TTC549 (cell line): Measurements from ENCODE around the gene AXIN1.
"Not testable (repeated sequence)": the region's sequence is repeated elsewhere in the genome, so short reads cannot be mapped to it uniquely, and the experiment has no call there.

ENCODE experiments used
- FAIRE-seq: peaks from 2 replicates; lab custom pipeline; 2012; peaks lifted over from hg19 to GRCh38; lab: Jason Lieb, UNC

AXIN1 gene

DNA sequence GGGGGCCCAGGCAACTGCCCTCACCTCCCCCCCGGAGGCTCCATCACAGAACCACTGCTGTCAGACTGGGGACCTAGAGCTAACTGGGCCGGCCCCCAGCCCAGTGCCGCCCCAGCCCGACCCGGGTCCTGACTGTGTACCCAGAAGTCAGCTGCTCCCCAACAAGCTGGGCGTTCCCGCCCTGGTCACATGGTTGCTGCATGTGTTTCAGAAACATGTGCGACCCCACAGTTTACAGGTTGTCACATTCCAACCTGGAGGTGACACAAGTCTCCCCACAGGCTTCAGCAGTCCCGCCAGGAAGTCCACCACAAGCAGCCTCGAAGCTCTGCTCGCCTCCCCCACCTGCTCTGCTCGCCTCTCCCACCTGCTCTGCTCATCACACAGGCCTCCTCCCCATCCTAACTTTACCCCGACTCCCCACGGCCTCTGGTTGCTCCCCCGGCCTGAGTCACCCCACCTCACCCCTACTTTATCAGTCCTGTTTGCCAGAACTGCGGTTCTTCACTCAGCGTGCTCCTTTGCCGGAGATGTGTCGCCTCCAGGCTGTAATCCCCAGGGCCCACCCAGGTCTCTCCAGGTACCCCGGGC, 16.8 kb upstream of the AXIN1 start:
- no peak for FAIRE-seq

DNA sequence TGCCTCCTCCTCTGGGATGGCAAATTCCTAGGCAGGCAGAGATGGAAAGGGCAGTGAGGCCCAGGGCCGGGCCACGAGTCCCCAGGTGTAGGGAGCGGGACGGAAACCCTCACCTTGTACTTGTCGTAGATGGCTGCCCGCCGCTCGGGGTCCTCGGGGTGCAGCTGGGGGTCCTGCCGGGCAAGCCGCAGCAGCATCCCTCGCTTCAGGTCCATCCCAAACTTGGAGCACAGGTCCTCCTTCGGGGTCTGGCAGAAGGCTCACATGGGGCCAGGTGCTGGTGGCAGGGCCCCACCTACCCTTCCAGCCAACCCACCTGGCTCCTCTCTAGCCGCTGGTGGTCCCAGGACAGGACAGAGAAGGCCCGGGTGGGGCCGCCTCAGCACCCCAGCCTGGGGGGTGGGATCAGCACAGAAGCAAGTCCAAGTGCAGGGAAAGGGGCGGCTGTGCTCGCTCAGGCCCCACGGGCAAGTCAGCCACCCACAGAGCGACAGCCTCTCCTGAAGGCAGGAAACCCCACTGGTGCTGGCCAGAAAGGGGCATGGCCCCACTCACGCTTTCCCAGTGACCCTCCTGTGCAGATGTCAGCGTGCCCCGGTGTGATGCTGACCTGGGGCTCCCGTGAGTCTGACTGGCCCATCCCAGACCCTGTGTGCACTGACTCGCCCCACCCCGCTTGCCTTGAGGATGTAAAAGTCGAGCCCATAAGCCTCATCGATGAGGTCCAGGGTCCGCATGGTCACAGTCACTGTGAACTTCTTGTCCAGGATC, 16.1 kb upstream of the AXIN1 start:
- no peak for FAIRE-seq

DNA sequence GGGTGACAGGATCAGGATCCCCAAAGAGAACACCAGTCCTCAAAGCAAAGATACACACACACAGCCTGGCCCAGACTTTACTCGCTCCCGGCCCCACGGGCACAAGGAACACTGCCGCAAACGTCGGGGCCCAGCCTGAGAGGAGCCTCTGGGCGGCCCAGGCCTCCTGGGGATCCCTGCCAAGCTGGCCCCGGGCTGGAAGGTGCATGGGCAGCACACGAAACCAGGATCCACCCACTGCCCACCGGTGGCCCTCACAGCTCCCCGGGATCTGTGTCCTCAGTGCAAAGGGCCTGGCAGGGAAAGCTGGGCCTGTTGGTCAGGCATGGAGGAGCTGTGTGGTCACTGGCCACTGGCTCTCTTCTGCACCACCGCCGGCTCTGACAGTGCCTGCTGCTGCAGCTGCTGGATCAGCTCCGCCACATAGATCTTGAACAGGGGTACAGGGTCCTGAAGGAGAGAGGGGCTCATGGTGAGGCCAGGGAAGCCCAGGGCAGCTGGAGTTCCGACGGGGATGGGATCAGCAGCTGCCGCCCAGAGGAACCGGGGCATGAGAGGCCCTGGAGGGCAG, 14.9 kb upstream of the AXIN1 start:
- no peak for FAIRE-seq

DNA sequence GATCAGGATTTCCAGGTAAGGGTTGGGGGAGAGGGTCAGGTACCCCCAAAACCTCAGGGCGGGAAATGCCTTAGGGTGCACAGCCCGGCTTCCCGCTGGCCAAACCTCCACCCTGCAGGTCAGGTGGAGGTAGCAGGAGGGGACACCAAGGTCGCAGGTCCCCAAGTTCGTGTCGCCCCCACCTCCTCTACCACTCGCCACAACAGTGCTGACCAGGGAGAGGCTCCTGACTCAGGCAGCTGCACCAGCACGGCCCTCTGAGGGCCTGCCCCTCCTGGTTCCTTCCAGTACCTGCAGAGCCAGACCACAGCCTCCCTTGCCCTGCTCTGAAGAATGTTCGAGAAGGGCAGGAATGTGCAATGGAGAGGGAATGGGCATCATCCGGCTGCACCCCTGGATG, 14.0 kb upstream of the AXIN1 start:
- no peak for FAIRE-seq

DNA sequence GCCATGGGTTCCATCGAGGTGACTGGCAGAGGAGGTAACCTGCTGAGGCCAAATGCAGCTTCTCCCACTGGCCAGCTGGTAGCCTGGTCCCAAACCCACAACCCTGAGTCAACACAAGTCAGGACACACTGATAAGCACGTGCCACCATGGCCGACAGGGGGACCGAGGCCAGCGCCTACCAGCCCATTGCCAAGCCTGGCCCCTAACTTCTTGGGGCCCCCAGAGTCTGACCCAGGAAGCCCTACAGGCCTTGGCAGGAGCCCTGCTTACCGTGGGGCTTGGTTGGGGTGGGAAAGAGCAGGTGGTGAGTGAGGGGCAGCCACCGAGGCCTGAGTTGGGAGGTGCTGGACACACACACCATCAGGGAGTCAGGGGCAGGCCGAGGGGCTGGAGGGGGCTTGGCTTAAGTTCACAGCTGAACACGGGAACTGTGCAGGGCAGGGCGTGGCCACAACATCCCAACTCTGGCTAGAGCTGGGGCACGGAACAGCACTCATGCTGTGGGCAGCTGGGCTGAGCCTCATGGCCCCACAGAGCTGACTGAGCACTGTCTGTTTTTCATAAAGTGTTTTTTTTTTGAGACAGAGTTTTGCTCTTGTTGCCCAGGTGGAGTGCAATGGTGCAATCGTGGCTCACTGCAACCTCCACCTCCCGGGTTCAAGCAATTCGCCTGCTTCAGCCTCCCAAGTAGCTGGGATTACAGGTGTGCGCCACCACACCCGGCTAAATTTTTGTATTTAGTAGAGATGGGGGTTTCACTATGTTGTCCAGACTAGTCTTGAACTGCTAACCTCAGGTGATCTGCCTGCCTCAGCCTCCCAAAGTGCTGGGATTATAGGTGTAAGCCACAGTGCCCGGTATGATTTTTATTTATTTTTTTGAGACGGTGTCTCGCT, 12.3 kb upstream of the AXIN1 start:
- FAIRE-seq: no peak

DNA sequence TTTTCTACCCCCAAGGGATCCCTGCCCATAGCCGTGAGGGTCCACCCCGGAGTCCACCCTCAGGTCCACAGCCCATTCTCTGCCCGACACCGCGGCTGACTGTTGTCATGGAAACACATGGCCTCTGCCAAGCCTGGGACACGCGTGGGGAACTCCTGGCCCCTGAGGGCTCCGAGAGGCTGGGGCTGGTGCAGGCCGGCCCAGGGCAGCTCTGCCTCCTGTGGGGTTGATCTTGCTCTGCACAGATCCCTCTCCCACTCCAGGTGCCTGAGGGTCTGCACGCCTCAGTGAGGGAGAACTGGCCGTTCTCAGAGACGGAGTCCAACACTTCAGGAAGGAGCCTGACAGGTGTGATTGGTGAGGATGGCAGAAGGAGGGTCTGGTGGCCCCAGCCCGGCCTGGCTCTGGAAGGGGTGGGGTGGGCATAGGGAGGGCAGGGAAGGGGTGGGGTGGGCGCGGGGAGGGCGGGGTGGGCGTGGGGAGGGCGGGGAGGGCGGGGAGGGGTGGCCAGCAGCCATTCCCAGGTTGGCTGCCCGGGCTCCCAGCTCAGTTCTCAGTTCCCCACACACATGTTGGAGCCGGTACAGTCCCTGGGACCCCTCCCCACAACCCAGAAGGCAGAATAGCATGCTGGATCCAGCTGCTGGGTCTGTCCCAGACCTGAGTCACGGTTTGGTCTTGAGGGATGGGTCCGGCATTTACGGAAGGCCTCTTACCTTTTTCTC, 11.4 kb upstream of the AXIN1 start:
- no peak for FAIRE-seq

DNA sequence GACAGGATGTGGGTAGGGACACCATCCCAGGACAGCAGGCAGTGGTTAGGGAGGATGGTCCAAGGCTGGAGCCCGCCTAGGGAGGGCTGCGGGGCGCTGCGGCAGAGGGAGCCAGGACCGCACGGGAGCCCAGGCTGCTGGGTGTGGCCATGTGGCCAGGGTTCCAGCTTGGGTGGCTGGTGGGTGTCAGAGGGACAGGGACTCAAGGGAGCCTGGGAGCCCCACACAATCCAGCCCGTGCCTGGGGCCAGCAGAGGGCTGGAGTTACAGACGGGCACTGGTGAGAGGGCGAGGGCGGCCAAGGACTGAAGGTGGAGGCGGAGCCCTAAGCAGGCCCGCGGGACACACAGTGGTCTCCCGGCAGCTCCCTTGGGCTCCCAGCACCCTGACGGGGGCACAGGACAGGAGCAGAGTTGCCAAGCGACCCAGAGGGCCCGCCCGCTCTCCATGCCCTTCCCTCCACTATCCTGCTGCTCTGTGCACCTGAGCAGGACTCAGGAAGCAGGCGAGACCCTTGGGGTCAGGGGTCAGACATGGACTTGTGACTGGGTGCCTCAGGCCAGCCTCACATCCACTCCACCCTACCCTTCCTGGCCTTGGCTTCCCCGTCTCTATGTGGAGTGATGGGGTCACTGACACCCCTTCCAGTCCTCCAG, 10.7 kb upstream of the AXIN1 start:
- FAIRE-seq: no peak

DNA sequence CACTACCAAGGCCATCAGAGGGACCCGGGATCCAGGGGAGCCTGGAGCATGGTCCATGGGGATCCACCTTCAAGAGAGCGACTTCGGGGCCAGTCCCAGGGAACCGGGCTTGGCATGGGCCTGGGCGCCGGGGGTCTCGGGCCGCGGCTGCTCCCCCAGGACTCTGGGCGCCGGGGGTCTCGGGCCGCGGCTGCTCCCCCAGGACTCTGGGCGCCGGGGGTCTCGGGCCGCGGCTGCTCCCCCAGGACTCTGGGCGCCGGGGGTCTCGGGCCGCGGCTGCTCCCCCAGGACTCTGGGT, 10.1 kb upstream of the AXIN1 start:
- not testable (repeated sequence) for FAIRE-seq

DNA sequence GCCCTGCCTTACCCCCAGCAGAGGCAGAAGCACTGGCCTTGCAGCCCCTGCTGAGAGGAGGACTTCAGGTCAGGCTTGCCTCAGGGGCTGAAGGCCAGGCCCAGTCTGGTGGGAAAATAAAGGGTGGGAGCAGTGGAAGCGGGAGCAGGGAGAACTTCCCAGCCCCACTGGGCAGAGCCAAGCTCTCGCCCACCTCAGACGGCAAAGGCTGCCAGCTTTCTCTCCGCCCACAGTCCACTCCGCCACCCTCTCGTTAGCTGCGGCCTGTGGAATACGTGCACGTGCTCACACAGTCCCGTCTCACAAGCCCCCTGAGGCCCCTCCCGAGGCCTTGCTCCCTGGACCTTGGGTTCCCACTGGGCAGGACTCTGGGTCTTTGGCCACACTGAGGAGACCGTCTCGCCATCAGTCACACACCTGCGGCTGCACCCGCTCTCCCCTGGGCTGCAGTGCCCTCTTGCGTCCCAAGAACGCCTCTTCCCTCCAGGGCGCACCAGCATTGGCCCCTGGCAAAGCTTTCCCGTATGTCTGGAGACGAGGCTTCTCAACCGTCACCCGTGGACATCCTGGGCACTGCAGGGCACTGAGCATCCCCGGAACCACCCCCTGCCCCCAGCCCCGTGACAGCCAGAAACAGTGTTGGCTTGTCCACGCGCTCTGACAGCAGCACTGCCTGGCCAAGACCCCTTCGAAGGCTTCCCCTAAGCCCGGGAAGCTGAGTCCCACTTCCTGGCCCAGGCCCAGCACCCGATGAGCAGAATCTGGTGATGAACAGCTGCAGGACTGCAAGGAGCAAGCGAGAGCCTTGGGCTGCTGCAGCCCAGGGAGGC, 9.6 kb upstream of the AXIN1 start:
- no peak for FAIRE-seq

DNA sequence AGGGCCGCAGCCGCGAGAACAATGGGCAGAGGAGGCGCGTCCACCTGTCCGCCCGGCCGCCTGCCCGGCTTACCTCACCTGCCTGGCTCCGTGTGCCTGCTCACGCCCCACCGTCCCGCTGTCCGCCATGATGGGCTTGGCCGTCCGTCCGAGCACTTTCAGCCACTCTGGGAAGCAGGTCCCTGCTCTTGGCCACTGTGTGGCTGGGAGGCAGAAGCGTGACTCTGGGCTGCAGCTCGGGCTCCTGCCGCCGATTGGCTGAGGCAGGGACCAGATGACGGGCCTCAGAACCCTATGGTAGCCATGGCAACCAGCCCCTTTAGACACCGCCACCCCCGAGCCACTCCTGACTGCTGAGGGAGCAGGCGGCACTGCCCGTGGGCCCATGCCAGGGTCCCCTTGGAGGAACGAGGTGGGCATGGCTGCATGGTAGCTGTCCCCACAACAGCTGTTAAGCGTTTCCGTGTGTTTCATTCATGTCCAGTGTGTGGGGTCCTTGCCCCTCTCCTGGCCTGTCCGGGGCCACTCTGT, 8.9 kb upstream of the AXIN1 start:
- FAIRE-seq: no peak

DNA sequence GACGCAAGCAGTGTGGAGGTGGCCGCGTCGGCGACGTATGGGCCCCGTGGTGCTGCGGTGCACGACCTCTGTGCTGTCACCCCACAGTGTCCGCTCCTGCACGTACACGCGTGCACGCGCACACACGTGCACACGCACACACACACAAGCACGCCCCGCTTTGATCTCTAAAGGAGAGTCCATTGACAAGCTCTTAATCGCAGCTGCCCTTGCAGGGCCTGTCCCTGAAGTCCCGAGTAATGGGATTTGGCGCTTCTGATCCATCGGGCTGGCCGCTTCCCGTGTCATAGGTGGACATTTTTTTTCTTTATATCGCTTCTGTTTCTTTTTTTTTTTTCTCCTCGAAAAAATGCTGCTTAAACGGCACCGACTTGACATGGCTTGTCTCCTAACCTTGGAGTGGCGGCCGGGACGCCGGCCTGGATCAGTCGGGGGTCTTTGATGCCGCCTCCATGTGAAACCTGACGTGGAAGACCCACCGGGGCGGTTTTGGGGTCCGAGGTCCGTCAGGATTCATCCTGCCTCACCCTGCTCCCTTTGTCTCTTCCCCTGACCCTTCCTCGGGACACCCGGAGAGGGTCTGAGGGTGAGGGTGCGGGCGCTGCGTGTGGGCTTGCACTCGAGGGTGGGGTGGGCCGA, 8.3 kb upstream of the AXIN1 start:
- no peak for FAIRE-seq

DNA sequence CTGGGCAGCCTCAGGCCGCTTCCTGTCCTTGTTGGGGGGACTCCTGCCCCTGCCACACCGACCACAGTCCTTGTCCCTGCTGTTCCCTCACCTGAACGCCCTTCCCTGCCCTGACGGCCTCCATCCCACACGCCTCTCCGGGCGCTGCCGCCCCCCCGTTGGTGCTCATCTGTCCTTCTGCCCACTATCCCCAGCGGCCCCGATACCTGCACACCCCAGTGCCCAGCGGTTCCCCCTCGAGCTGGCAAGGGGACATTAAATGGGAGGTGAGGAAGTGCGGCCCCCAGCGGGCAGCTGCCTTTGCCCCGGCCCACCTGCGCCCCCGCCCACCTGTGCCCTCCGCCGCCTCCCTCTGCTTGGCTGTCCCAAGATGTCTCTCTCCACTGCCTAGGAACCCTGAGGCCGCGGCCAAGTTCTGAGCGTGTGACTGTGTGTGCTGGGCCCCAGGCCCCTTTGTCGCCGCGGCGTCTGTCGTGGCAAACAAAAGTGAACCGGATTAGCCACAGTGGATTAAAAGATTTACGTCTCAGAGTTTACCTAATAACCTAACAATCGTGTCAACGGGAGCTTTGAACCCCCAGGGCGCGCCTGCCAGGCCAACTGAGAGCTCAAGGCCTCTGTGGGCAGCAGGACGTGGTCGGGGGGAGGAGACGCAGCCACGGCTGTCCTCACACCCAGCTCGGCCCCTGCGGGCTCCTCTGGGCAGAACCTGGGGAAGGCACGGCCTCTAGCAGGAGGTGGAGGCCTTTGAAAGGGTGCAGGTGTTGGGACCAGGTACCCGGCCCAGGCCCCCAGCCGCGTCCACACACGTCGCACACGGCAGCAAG, 7.6 kb upstream of the AXIN1 start:
- no peak for FAIRE-seq

DNA sequence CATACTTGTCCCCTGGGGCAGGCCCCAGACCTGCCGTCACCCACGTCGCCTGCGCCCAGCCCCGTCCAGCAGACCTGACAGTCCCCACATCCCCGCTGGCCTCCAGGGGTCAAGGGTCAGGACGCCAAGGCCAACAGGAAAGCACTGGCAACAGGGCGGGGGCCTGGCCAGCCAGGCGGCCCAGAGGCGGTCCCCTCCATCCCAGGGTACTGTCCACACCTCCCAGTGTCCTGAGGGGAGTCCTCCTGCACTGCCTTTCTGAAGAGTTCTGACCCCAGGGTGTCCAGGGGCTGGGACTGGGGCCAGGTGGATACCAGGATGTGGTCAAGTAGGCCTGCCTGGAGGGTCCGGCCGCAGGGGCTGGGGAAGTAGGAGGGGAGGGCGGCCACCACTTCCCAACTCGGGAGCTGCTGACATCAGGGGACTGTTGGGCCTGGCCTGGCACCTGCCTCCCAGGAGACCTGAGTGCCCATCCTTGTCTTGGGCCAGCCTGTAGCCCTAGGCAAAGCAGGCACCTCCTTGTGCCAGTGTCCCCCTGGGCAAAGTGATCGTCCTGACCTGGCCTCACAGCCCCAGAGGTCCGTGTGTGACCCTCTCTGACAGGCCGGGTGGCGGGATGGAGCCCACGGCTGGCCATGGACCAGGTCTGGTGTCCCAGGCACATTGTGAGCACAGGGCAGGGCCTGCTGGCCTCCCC, 6.7 kb upstream of the AXIN1 start:
- FAIRE-seq: no peak

DNA sequence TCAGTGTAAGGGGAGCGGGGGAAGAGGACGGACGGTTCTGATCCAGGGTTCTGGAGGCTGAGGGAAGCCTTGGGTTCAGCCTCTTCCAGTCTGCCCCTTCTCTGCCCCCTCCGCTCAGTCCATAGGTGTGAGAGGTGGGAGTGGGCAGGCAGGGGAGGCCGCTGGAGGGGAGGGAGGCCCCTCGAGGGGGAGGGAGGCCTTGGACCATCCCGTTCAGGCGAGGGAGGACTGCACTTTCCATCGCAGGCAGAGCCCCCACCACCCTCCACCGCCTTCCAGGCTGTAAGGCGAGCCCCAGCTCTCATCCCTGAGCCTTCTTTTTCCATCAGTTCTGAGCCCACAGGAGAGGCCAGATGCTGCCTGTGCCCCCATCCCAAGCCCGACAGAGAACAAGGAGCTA, 4.2 kb upstream of the AXIN1 start:
- FAIRE-seq: no peak

DNA sequence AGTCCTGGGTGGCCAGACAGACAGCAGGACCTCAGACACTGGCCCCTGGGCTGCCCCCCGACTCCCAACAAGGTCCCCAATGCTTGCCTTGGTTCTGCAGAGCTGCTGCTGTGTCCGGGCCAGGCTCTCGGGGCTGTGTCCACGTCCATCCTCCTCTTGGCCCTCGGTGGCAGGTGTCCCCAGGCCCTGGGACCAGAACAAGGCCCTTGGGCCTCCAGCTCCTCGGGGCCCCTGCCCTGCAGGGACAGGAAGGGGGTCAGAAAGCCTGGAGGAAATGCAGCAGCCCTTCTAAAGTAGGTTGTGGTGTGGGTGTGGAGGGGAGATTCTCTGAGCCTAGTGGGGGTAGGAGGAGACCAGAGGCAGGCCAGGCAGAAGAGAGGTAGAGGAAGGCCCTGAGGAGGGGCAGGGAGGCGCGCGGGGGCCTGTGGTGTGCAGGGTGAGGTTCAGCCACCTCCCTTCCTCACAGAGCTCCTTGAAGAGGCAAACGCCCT, 2.5 kb upstream of the AXIN1 start:
- FAIRE-seq: no peak

DNA sequence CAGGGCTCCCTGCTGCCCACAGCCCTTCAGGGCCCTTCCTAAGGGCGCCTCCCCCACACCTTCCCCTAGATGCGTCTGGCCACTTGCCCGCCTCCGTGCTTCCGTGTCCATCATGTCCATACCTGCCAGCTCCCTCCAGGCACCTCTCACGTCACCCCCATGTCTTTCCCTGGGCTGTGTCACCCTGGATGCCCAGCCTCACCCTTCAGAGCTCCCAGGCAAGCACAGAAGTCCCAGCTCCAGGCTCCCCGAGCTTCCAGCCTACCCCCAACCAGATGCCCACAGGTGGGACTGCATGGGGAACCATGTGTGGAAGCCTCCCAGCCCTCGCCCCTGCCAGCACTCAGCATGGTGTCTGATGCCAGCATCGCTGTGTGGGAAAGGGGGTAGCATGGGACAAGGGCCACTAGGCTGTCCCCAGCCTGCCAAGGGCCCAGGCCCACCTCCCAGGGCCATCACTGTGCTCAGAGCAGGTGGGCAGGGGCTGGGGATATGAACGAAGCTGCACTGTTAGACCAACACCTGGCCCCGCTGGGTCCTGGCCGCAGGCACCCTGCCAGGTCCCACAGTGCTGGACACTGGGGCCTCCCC, 1.9 kb upstream of the AXIN1 start:
- no peak for FAIRE-seq

DNA sequence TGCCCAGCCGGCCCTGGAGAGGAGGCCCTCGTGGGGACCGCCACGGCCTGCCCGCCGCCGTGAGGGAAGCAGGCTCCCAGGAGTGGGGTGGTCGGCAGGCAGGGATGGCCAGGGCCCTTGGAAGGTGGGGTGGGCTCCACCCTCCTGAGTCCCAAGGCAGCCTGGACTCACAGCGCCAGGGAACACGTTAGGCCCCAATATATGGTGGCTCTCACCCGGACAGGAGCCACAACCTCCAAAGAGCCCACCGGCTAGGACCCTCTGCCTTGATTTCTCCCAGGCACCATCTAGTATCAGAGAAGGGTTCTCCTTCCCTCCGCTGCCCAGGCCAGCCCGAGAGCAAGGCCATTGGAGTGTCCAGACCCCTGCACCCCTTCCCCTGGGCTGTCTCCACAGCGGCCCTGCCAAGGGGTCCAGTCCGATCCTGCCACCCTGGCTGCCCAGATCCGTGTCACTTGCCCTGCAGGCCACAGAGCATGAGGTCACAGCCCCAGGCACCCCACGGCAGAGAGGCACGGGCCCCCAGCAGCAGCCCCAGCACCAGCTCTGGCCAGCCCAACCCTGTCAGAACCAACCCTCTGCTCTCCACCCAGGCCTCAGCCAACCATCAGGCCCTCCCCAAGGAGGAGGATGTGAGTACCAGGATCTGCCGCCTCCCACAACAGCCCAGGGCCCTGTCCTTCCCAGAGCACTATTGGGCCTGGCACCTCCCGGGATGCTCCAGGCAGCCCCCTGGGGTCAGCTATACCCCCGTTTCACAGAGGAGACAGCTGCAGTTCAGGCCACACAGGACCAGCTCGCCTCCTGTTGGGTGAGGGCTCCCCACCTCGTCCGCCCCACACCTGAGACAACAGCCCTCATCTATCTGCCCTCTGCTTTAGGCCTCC, 1.1 kb upstream of the AXIN1 start:
- FAIRE-seq: no peak
